NCI-H146 treated with DMSO at 0.1 percent for 48 hours (cell line): Measurements from ENCODE around the gene LAMA4.

Experiments
- DNase-seq: peaks from one replicate; lab custom pipeline; 2025; ENCODE audit not compliant: unreplicated experiment; lab: John Stamatoyannopoulos, UW

Gene LAMA4

DNA sequence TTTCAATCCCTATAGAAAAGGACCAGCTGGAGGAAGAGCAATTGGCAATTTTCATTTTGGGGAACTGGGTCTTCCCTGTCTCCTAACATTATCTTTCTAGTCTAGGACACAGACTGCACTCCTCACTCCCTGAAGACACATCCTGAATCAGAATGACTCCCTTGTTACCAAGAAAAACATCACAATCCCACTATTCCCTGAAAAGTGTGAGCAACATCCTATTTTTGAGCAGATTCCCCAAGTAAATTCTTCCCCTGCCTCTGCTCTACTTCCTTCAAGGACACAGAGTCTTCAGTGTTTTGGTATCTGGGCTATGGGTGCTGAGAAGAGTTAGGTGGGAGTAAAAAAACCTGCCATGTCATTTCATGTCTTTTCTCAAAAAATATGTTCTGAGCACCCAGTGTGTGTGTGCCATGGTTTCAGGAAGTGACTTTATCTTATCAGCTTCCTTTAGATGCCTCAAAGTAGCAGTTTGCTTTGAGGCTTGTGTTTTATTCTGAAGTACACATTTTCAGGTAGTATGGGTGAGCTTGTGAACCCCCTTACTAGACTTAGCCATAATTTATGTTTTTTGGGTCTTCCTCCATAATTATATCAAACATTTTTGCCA, 12.4 kb downstream of the LAMA4 start:
- no peak for DNase-seq

DNA sequence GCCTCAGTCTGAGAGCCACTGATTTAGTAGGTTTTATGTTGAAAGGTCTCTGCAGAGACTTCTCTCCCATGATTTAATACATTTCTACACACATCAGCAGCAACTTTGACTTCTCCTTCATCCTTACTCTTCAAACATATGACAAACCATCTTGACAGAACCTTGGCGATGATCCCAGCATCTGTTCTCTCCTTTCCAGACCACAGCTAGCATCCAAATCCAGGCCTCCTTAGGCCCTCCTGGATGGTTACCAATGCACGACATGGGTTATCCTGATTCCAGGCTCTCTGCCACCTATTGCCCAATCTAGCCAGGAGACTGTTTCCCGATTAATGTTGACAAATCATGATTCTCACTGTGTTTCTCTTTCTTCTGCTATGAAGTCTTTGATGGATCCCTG, 16.8 kb downstream of the LAMA4 start:
- DNase-seq = no peak

DNA sequence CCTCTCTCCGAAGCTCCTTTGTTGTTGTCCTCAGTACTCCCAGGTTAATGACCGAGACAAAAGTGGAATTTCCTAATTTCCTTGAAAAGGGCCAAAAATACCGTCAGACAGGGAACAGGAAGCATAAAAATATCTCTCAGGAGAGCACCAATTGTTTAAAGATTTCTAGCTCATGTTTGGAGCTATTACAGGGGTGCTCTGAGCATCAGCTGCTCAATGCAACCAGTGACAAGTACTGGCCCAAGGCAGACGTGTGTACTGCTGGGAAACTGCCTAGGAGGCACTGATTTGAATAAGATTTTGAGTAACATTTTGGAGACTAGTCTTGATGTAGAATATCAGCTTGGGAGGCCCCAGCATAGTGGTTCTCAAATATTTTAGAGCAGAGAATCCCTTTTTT, 17.3 kb downstream of the LAMA4 start:
- no peak for DNase-seq

DNA sequence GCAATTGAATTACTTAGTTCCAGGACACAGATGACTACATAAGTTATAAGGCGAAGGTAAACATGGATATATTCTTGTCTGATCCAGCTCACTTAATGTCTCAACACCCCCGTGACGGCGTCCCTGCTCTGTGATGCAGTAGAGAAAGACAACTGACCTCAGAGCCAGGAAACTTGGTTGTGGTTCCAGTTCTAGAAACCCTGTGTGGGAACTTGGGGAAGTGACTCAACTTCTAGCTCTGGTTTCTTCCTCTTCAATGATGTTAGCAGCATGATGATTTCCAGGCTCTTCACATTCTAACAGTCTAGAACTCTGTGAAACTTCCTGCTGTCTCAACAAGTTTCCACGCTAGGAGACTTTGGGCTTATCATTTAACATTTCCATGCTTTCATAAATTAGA, 18.4 kb downstream of the LAMA4 start:
- DNase-seq = no peak

DNA sequence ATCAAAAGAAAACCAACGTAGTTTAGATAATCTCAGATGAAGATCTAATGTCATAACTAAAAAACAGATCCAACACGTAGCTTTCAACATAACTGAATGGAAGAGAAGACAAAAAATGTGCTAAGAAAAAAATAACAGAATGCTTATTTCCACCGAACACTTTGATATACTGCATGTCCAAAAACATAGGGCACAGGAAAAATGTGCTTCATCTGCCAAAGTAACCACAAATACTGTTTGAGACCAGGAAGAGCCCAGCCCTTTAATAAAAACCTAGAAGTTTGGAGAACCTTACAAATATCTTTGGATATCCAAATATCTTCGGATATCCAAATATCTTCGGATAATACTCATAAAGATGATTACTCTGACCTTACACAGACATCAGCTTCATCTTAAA, 19.8 kb downstream of the LAMA4 start:
- DNase-seq = no peak

DNA sequence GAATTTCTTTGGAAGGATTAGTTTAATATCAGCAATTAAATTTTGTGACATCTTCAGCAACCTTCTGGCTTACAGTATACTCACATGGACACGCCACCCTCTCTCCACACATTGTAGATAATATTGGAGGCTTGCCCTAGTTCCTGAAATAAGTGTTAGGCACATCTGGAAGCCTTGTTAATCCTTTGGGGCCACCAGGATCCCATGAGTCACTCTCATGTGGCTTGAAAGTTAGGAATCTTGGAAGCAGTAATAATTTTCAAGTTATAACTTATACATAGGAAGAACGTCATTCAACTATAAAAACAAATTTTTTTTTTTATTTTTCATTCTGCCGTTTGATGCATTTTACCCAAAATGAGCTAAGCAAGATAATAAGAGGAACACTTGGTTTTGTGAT, 20.5 kb downstream of the LAMA4 start:
- DNase-seq = no peak

DNA sequence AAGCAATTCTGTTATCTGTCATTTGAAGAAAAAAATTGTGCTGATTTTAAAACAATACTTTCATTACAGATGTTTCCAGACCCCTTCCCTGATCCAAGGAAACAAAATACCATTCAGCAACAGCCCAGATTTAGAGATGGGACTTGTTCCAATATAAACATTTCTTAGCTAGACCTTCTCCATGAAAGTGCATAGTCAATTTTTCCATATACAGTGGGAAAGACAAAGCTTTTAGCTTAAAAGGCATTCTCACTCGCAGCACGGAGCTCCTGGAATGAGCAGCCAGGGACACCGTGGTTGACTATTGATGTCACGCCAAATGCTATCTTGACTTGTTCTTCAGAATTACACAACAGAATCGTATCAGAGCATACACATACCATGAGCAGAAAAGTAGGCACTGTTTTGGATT, 21.5 kb downstream of the LAMA4 start:
- no peak for DNase-seq

DNA sequence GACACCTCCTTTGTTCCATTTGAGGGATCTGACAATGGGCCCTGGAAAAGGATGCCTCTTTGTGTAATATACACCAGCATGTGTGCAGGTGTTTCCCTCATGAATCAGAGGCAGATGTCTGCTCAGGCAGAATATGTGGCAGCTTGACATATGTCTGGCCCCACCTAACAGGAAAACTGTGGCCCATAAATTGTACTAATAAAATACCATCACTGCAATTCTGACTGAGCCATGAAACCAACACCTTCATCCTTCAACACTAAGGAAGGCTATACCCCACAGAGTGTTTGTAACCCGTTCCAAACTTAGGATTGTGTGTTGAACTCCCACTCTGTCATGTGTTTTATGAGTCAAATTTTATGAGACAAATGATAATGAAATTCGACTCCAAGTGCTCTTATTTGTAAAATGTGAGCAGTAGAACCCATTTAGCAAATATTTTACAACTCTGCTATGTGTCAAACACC, 22.7 kb downstream of the LAMA4 start:
- DNase-seq = peak; percentile 96

DNA sequence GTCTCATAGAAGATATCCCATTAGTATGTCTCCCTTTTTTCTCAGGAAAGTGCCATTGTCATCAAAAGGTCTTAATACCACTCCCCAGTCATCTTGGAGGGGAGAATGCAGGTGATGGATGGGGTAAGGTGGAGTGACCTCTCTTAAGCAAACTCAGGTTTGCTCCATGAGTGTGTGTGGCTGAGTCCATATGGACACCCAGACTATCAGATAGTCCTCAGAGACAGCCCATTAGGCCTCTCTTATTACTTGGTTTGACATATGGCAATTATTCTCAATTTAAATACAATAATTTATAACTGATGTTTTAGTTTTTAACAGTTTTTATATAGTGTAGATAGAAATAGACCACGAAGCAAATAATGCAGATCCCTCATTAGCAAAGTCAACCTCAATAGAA, 23.2 kb downstream of the LAMA4 start:
- DNase-seq = no peak

DNA sequence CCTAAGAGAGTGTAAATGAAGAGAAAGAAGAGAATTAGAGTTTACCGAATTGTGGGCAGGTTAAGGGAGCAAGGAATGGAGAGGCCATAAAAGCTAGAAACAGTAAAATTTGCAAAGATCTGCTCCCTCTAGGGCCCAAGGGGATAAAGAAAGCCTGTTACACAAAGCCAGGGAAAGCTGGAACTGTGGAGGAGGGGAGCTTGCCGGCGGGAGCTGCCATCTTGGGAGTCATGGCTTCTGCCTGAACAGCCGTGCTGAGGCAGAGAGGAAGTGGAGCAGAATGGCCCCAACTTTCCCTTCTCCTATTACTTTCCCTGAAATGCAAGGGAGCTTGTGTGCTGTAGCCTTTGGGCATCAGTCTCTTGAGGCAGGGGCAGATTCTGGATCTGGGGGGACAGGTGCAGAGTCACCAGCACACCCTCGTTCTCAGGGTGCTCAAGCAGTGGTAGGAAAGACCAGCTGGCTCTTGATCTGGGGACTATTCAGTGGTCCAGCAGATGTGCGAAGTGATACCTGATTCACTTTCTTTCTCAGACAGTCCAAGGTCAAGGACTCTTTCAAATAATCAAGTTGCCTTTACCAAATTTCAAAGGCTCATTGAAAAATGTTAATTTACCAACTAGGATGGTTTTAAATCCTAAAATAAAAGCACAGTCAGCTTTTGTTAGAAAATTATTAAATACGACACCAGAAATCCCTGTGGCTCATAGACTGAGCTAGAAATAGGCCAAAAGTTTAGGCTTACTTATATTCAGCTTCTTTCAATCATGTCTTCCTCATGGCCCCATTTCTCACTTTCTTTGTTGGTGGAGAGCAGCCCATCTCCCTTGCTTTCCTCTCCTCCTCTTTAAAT, 25.7 kb downstream of the LAMA4 start:
- no peak for DNase-seq

DNA sequence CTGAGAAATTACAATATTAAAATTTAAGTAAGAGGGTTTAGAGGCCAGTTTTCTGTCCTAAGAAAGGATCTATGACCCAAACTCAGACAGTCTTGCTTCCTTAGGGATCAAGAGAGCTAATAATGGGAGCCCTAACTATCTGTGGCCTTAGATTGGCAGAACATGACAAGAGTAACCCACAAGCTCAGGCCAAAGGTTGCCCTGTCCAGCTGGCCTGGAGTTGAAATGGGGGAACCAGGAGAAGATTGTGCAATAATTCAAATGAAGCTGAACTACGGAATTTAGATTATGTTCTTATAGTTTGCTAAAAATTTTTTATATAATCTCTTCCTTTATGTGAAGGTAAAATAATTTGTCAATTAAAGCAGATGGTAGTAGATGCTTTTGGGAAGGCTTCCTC, 26.4 kb downstream of the LAMA4 start:
- DNase-seq = no peak

DNA sequence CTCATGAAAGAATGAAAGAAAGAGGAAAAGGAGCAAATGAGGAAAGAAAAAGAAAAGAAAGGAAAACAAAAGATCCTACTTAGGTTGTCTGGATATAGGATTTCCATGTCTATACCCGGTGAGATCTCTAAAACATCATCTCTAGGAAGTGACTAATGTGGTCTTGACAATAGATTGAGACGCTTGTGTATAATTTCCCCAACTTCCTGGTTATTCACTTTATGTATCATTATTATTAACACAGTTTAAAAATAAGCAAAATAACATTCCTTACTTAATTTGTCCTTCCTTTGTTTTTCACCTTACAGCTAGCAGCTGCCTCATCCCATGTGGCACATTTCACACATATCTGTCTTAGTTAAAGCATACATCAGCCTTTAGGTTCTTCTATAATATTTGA, 27.0 kb downstream of the LAMA4 start:
- no peak for DNase-seq

DNA sequence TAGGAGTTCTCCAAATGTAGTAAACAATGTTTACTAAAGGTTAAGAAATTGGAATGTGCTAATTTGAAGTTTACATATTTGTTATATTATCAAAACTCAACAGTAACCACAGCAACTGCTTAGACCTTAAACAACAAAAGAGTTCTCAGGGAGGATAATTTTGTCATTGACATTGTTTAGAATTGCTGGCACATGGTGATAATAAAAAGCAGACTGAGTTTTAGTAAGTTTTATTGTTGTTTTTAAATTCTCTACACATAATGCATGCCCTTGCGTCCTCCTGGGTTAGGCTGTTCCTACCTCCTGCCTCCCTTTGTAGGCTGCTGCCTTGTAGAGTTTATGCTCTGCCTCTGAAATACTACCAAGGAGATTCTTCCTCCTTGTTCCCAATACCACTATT, 28.7 kb downstream of the LAMA4 start:
- no peak for DNase-seq

DNA sequence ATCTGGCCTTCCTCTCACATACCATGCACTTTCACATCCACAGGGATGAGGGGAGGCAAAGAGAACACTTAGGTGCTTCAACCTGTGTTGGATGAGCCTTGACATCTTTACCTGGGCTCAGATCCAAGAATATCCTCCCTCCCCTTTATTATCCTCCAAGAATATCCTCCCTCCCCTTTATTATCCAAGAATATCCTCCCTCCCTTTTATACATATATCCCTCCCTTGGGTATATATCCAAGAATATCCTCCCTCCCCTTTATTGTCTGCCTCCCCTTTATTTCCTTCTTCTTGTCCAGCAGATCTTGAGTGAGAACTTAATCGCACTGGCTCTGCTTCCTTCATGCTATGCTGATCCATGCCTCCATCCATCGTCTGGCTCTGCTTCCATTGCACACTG, 30.3 kb downstream of the LAMA4 start:
- DNase-seq = no peak

DNA sequence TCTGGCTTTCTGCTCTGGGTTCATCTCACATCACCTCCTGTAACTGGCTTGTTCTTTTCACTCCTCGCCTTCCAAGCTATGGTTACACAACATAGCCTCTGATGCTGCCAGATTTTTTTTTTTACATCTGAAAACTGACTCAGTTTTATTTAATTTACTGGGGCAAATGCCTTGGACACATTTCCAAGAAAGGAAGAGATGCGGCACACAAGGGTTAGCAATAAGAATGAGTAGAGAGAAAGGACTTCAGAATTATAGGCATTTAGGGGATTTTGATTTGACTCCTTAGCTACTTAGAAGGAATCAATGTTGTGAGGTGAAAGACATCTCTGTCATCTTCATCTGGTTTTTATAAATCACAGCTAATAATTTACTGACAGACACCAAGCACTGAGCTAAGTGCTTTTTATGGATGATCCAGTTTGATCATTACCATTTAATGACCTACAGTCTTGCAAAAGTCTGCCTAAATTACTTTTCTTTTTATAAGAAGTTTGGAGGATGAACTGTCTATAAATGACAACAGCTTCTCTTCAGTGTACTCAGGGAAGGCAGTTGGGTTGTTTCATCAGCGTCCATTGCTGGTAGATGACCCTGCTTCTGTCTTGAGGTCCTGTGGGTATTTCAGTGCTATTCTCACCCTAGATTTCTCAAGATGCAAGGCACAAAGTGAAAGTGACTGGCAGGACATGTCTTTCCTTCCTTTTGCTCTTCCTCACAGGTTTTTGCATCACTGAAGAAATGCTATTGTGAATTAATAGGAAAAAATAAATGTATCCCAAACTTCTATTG, 31.1 kb downstream of the LAMA4 start:
- no peak for DNase-seq

DNA sequence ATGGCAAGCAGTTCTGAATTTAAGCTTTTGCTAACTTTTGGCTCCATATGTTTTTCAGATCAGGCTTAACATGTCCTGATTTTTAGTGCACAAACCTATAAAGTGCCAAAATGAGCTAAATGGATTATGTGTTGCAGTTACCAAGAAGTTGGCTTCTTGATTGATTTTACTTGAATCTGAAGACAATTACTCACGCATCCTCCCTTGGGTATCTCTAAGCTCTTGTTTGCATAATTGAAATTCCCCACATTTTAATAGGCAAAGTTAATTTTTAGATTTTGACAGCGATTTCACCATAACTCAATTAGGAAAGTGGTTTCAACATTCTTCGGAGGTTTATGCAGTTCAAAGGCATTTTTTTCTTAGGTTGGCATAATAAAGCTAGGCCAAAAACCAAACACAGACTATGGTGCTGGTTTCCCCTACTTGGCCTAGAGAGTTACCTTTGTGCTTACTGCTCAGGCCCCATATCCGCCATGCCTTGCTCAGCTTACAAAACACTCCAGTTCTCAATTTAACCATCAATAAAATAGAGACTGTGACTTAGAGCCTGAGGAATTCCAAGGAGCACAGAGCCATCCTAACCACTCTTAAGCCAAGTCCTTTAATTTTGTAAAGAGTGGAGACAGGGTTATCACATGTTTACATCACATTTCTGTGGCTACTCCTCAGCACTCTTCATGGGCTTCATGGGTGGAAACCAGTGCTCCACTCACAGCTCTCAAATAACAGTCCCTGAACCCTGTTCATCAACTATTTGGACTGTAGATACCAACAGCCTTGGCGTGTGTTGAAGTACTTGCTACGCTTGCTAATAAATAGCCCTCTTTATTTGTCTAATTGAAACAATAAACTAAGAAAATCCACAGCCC, 32.1 kb downstream of the LAMA4 start:
- DNase-seq = no peak

DNA sequence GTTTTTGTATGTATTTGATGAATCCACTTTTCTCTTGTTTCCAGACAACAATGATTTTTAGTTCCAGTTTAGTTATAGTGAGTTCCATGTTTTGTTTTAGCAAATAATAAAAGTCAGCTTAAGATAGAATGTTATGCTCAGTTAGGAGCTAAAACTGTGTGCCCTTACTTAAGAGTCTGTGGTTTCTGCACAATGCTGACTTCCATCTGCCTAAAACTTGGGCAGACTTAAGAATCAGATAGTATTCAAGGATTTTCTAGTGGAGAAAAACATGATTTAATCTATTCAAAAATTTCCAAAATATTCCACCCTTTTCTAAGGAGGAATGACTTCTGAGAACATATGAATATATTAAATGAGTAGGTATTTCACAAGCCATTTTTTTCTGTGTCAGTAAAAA, 32.8 kb downstream of the LAMA4 start:
- no peak for DNase-seq

DNA sequence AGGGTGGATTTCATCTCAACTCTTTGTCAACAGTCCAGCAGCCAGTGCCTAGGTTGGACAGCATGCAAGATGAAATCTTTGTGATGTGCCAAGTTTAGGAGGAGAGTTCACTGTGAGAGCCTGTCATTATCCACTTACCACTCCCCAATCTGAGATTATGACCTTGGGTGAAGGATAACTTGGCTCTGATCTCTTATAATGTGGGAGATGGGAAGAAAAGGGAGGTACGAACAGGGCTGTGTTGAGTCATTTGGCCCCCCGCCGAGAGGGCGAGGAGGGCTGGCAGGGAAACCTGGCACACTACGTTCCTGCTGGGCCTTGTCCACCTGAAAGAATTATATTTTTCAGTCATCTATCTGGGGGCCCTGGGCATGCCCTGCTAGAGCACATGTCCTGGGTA, 35.8 kb downstream of the LAMA4 start:
- no peak for DNase-seq

DNA sequence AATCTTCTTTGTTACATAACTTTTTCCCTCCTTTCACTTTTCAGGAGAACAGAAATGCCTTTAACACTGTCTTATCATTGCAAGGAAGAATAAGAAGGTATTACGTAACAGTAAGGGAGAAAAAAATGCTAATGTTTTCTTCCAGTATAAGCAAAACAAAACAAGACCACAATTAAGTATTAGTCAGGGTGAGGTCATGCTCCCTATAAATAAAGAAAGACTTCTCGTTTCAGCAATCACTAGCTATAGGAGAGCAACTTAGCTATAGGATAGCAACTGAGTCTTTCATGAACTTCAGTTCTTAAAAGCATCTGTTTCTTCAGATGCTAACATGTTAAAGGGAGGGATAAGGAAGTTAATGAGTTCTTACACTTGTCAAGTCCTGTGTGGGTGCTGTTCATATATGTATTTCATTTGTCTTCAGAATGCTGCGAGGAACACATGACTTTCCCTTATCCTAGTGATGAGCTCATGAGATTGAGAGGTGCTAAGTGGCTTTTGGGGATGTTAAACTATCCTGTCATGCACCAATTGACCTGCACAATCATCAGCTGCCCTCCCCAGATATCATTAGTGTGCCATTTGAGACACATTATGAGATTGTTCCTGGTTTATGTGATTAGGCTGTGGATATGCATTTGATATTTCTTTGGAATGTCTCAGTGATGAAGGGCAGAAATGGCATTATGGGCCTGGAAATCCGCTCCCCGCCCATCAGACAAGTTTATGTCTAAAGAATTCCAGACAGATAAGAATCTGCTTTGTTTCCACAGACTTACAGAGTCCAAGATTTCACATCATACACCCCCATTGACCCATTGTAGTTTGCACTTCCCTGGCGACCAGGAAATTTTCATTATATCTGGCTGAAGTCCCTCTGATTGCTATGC, 37.5 kb downstream of the LAMA4 start:
- no peak for DNase-seq
